GM20000 (cell line): ENCODE results near the gene ACSL5.

Source experiments
- DNase-seq: peaks from one replicate; pipeline ENCODE4 v3.0.0; 2012; ENCODE audit warnings: low spot score
- CTCF ChIP-seq: IDR thresholded peaks from 2 replicates; pipeline ENCODE4 v1.5.1; 2012; ENCODE audit warnings: mild to moderate bottlenecking, control low read depth; ENCODE audit errors: extremely low read depth, missing control alignments

ACSL5 gene

GRCh38 chr10:112344261-112344660 lies 29.7 kb upstream of the ACSL5 start:
- no peak for TF ChIP-seq CTCF
- DNase-seq = no peak

- DNase-seq = no peak
- no peak for TF ChIP-seq CTCF
Measured at GRCh38 chr10:112345202-112345601, 28.7 kb upstream of the ACSL5 start.

- no peak for DNase-seq
- TF ChIP-seq CTCF = no peak
Measured at GRCh38 chr10:112345743-112346142, 28.2 kb upstream of the ACSL5 start.

GRCh38 chr10:112346774-112347173 lies 27.1 kb upstream of the ACSL5 start:
- peak; percentile 6 for DNase-seq
- no peak for TF ChIP-seq CTCF

- TF ChIP-seq CTCF = no peak
Measured at GRCh38 chr10:112347709-112348671, 25.9 kb upstream of the ACSL5 start.

GRCh38 chr10:112348759-112349158 lies 25.2 kb upstream of the ACSL5 start:
- DNase-seq = no peak
- TF ChIP-seq CTCF = no peak

More at GRCh38 chr10:112347709-112348671, 25.9 kb upstream of the ACSL5 start:
- peak; percentile 4 for DNase-seq

DNA sequence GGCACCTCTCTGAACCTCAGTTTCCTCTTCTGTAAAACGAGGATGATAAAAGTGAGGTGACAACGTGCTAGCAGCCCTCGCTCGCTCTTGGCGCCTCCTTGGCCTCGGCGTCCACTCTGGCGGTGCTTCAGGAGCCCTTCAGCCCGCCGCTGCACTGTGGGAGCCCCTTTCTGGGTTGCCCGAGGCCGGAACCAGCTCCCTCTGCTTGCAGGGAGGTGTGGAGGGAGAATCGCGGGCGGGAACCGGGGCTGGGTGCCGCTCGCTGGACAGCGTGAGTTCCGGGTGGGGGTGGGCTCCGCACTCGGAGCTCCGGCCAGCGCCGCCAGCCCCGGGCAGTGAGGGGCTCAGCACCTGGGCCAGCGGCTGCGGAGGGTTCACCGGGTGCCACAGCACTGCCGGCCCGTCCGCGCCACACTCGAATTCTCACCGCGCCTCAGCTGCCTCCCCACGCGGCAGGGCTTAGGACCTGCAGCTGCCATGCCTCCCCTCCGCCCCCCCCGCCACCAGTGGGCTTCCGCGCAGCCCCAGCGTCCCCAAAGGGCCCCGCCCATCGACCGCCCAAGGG lies 24.3 kb upstream of the ACSL5 start:
- no peak for DNase-seq
- TF ChIP-seq CTCF = no peak
